ENCODE measurements around the gene PUS7.
"Not testable (repeated sequence)": the region's sequence is repeated elsewhere in the genome, so short reads cannot be mapped to it uniquely, and the experiment has no call there.

Gene PUS7, protein sequence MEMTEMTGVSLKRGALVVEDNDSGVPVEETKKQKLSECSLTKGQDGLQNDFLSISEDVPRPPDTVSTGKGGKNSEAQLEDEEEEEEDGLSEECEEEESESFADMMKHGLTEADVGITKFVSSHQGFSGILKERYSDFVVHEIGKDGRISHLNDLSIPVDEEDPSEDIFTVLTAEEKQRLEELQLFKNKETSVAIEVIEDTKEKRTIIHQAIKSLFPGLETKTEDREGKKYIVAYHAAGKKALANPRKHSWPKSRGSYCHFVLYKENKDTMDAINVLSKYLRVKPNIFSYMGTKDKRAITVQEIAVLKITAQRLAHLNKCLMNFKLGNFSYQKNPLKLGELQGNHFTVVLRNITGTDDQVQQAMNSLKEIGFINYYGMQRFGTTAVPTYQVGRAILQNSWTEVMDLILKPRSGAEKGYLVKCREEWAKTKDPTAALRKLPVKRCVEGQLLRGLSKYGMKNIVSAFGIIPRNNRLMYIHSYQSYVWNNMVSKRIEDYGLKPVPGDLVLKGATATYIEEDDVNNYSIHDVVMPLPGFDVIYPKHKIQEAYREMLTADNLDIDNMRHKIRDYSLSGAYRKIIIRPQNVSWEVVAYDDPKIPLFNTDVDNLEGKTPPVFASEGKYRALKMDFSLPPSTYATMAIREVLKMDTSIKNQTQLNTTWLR

GRCh38 chr7:105521717-105522463 lies at the start of gene PUS7:
PUS7 (minus strand) TSS chr7:105522271; CDS start chr7:105508512, 13,759 bp downstream.
- in situ Hi-C loops (cut with HindIII; ENCODE audit: low sequenced_read_pairs): no loop called here

GRCh38 chr7:105567821-105568220 lies 45.8 kb upstream of the PUS7 start:
- in situ Hi-C loops (cut with HindIII; ENCODE audit: low sequenced_read_pairs): no loop called here

DNA sequence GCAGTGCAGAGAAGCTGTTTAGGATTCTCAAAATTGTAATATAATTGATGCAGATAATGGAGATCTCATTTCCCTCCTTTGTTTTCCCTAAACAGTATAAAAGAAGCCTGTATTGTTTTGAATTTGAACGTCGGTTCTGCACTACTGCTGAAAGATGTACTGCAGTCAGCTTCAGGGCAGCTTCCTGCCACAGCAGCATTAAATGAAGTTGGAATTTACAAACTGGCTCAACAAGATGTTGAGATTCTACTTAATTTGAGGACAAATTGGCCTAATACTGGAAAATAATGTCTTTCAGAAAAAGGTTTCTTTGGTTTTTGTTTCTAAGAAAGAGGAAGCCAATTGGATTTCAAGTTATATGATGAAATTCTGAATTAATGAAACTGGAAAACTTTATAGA lies 45.0 kb upstream of the PUS7 start:
- in situ Hi-C loops (cut with HindIII; ENCODE audit: low sequenced_read_pairs): no loop called here

GRCh38 chr7:105565190-105565589 lies 43.1 kb upstream of the PUS7 start:
- in situ Hi-C loops (cut with HindIII; ENCODE audit: low sequenced_read_pairs): no loop called here

DNA sequence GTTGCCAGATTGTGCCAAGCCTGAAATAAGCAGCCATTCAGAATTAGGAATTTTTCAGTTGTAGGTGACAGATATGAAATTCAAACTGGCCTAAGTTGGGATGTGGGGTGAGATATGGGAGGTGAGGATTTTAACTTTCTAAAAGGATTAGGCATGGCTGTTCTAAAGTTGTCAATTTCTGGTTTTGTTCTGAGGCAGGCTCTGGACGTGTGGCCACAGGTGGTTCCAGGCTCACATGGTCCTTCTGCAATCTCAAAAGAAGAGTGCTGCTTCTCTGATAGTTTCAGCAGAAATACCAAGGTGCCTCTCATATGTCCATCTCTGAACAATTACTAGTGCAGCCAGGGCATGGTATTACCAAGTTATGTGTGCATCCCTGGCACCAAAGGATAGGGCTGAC lies 37.9 kb upstream of the PUS7 start:
- in situ Hi-C loops (cut with HindIII; ENCODE audit: low sequenced_read_pairs): no loop called here

DNA sequence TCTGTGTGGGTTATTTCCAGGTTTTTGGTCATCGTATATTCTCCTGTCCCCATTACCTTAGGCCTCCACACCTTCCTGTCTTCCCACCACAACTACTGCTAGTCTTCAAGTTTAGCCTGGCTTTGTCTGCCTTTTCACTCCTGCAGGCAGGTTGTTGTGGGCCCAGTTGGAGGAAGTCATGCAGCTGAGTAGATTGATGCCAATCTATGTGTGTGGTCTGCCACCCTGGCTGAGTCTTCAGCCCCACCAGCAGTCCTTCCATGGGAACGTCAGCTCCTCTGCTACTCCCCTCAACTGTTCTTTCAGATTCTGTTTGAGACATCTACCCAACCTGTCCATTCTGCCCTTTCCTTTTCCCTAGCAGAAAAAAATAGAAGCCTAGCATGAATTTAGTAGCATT lies 16.3 kb upstream of the PUS7 start:
- in situ Hi-C loops (cut with HindIII; ENCODE audit: low sequenced_read_pairs): no loop called here

GRCh38 chr7:105532709-105533460 lies 10.8 kb upstream of the PUS7 start:
- in situ Hi-C loops (cut with HindIII; ENCODE audit: low sequenced_read_pairs): no loop called here

GRCh38 chr7:105531792-105532671 lies 10.0 kb upstream of the PUS7 start, which contains the start of gene RINT1:
RINT1 (plus strand) TSS chr7:105532201; CDS start chr7:105532316, 115 bp downstream.
- in situ Hi-C loops (cut with HindIII; ENCODE audit: low sequenced_read_pairs): no loop called here

GRCh38 chr7:105530546-105530945 lies 8.5 kb upstream of the PUS7 start:
- in situ Hi-C loops (cut with HindIII; ENCODE audit: low sequenced_read_pairs): no loop called here

DNA sequence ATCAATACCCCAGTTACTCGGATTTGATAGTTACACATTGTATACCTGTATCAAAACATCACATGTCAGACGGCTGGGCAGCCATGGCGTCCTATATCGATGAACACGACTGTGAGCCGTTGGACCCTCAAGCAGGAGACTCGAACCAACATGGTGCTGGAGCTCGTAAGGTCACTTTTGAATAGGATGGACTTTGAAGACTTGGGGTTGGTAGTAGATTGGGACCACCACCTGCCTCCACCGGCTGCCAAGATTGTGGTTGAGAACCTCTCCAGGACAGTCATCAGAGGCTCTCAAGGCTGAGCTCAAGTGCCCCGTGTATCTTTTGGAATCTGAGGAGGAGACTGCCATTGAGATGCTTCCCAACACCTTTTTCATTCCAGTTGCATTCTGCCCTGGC lies 8.1 kb upstream of the PUS7 start:
- in situ Hi-C loops (cut with HindIII; ENCODE audit: low sequenced_read_pairs): no loop called here

DNA sequence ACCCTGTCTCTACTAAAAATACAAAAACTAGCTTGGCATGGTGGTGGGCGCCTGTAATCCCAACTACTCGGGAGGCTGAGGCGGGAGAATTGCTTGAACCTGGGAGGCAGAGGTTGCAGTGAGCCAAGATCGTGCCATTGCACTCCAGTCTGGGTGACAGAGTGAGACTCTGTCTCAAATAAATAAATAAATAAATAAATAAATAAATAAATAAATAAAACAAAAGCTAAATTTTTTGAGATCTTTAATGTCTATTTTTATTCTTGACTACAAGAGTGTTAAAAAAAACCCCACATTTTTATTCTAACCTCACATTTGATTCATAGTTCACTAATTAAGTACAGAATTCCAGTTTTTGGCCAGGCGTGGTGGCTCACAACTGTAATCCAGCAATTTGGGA lies 5.7 kb upstream of the PUS7 start:
- in situ Hi-C loops (cut with HindIII; ENCODE audit: low sequenced_read_pairs): not testable (repeated sequence)

- in situ Hi-C loops (cut with HindIII; ENCODE audit: low sequenced_read_pairs): no loop called here
These were observed 2.8 kb upstream of the PUS7 start for GRCh38 chr7:105524840-105525239.

- in situ Hi-C loops (cut with HindIII; ENCODE audit: low sequenced_read_pairs): not testable (repeated sequence)
These were observed 2.4 kb upstream of the PUS7 start for GRCh38 chr7:105524423-105524822.

DNA sequence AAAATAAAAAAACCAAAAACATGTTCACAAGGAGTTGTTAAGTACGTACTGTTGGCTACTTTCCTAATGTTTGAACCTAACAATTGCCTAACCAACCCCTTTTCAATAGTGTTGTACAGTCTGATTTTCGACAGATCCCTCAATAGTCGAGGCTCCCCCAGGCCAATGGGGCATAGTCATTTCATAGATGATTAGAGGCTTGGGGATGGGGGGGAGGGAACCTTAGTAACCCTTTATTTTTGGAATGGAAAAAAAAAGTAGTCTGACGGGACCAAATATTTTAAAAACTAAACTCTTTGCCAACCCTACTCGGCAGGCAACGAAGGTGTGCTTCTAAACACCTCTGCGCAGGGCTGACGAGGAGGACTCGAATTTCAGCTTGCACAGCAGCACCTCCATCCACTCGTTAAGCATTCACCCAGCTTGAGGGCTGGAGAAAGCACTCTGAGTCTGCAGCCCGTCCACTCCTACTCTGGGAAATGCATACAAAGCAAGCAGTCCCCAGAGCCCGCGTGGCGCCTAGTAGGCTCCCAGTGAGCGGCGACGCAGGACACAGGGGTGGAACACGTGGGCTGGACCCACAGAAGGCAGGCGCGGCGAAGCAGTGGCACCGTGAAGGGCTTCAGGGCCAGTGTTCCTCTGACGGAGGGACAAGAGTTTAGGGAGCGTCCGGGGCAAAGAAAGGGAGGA lies 899 bp downstream of the PUS7 start:
- in situ Hi-C loops (cut with HindIII; ENCODE audit: low sequenced_read_pairs): no loop called here

- in situ Hi-C loops (cut with HindIII; ENCODE audit: low sequenced_read_pairs): not testable (repeated sequence)
These were observed 1.5 kb downstream of the PUS7 start for GRCh38 chr7:105520620-105521019.

- in situ Hi-C loops (cut with HindIII; ENCODE audit: low sequenced_read_pairs): no loop called here
These were observed 2.7 kb downstream of the PUS7 start for GRCh38 chr7:105519353-105519752.

DNA sequence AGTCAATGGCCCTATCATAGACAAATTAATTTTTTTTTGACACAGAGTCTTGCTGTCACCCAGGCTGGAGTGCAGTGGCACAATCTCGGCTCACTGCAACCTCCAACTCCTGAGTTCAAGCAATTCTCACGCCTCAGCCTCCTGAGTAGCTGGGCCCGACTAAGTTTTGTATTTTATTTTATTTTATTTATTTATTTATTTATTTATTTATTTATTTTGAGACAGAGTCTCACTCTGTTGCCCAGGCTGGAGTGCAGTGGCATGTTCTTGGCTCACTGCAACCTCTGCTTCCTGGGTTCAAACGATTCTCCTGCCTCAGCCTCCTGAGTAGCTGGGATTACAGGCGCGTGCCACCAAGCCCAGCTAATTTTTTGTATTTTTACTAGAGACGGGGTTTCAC lies 6.5 kb downstream of the PUS7 start:
- in situ Hi-C loops (cut with HindIII; ENCODE audit: low sequenced_read_pairs): not testable (repeated sequence)

DNA sequence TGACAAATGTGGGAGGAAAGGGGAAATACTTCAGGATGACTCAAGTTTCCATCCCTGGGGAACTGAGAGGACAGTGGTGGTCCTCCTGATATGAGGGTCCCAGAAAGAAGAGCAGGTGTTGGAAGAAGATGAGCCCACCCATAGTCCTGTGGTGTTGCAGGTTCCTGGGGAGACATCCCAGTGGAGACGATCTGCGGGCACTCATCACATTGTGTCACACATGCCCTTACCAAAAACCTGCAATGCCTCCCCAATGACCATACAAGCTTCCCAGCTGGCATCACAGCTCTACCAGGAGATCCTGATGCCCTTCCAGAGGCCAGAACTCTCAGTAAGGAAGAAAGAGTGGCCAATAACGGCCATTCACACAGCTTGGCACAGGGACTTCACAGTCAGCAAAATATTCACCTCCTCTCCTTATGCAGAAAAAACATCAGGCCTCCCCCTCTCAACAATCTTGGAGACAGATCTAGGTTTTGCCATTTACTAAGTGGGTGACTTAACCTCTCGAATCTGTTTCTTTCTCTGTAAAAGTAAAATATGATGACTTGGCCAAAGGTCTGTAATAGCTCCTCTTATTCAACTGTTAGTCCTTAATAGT lies 9.0 kb downstream of the PUS7 start:
- in situ Hi-C loops (cut with HindIII; ENCODE audit: low sequenced_read_pairs): no loop called here

DNA sequence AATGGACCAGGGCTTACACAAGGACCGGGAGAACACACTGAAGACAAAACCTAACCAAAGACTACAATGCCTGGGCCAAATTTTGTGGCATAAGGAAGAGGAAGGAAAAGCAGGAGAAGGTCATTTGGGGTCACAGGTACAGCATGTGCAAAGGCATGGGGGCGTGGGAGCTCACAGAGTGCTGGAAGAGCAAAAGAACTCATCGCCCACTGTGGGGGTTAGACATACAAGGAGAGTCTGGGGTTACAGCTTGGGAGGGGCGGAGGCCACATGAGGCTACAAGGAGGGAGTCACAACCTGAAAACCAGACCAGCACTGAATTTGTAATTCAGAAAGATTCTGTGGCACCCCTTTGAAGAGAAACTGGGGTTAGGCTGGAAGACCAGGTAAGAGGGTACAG lies 9.7 kb downstream of the PUS7 start:
- in situ Hi-C loops (cut with HindIII; ENCODE audit: low sequenced_read_pairs): no loop called here

All from DLD1 (cell line).